IPS-NIHi7 (cell line): ENCODE measurements around the gene SNAPC2.

Source experiments
- DNase-seq: peaks from one replicate; pipeline ENCODE4 v3.0.0; 2012; ENCODE audit warnings: mixed read lengths; ENCODE audit errors: extremely low spot score

The SNAPC2 gene

DNA sequence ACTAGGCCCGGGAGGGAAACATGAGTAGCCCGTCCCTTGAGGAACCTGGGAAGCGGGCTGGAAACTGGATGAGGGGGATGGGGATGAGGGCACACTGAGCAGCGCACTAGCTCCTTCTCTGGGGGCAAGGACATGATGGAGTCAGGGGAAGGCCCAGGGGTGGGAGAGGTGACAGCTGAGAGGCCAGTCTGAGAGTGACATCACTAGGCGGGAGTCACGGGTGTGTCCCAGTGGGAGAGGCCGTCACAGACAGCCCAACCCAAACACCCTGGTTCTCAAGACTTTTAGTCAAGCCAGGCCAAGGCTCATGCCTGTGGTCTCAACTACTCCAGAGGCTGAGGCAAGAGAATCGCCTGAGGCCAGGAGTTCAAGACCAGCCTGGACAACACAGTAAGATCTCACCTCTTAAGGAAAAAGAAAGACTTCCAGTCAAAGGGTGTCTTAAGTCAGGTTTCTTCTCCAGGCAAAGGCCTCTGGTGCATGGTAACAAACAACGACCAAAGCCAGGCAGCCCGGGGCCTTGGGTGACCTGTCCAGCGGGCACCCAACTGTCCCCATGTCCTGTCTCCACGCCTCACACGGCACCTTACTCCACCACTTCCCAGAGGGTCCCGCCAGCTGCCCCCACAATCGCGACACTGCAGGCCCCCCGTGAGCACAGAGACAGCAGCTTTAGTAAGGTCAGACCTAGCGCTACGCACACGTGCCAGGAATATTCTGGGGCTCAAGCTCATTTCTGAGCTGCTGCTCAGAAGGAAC, 48.8 kb downstream of the SNAPC2 start:
- no peak for DNase-seq

DNA sequence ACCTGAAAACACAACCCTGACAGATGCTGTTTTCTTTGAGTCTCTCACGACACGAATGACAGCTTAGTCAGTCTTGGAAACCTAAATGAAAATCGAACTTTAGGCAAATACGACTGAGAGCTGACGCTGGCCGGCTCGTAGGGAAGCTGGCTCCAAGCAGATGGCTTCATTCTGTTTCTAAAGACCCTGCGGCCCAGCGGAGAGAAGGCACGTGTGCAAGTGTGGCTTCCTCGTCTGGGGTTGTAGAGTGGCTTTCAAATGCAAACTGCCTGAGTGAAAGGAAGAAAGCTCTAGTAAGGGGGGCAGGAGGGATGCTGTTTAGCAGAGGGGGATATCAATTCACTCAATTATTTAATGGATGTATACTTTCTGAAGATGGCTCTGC, 49.4 kb downstream of the SNAPC2 start:
- DNase-seq: peak; percentile 56

DNA sequence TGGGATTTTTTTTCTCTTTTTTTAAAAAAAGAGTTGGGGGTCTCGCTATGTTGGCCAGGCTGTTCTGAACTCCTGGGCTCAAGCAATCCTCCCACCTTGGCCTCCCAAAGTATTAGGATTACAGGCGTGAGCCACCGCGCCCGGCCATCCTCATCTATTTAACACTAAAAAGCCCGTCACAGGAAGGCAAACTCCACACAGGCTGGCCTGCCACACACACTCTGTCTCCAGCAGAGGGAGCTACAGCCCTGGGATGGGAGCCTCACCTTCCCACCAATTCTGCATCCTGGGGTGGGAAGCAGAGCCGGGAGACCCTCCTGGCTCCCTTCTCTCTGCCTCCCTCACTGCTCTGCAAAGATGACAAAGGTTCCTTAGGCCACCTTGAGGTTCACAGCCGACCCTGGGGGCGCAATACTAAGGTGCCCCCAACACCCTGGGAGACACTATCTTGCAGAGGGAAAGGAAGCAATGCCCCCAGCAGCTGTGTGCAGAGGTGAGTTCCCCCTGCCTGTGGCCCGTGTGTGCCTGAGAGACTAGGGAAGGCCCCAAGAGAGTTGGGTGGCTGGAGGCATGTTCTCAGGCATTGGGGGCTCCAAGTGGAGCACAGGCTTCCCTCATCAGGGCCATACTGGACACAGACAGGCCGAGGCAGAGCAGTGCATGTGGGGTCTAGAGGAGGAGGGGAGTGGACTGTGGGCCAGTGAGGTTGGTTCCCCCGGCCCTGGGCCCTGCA, 50.7 kb downstream of the SNAPC2 start:
- DNase-seq: peak; percentile 88

DNA sequence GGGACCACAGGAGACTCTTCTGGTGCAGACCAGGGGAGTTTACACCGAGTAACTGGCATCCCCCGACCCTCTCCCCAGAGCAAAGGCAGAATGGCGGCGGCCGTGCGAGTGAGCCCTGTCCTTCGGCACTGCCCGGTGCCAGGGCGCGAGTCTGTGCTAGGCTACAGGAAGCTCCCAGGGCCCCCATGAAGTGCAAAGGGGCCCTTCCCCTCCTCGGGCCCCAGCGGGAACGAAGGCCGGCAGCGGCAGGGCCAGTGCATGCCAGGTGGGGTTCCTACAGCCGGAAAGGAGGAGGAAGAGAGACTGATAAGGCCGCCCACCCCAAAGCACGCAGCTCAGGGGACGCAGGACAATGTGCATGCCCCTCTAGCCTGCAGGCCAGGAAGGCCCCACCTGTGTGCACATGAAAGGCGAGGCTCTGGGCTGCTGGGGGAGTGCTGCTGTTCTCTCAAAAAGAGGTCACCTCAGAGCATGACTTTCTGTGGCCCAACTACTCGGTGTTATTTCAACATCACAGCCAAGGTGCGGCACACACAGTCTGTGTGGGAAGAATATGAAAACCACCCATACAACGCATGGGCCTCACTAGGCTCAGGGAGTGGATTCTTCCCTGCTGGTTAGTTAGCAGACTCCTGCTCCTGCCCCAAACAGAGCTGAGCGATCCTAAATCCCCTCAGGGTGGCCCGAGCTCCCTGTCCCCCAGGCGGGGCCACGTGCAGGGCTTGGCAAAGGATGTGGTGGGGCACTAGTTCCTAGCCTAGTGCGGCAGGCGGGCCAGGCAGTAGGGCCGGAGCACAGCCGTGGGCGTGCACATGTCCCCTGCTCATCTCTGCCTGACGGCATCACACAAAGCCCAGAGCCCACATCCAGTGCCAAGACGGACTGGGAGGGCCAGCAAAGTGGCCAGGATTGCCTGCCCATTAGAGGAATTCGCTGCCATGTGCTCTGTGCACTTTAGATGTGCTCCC, 51.7 kb downstream of the SNAPC2 start:
- no peak for DNase-seq
